BE2C (cell line): ENCODE measurements around the gene SHROOM1.

Experiments
- DNase-seq: peaks from one replicate; pipeline ENCODE4 v3.0.0-alpha.2; 2020
- H3K27me3 ChIP-seq: fragments of 250-450 bp; sonication (Bioruptor Pico); 2 replicates; pipeline ENCODE4 v1.5.1; 2020; ENCODE audit warnings: mild to moderate bottlenecking
- H3K36me3 ChIP-seq: fragments of 250-450 bp; sonication (Bioruptor Pico); 2 replicates; pipeline ENCODE4 v1.5.1; 2020; ENCODE audit warnings: mild to moderate bottlenecking
- H3K4me1 ChIP-seq: fragments of 250-450 bp; sonication (Bioruptor Pico); 2 replicates; pipeline ENCODE4 v1.5.1; 2020
- H3K4me3 ChIP-seq: 2 replicates; pipeline ENCODE4 v1.5.1; 2011; ENCODE audit warnings: low read depth, low read length
- H3K9me3 ChIP-seq: fragments of 250-450 bp; sonication (Bioruptor Pico); 2 replicates; pipeline ENCODE4 v1.5.1; 2020
- TF ChIP-seq, protein P1 (sequence below): IDR thresholded peaks from 2 replicates; pipeline ENCODE4 v1.5.1; 2012; ENCODE audit warnings: mild to moderate bottlenecking, low read depth, low read length

The SHROOM1 gene

DNA sequence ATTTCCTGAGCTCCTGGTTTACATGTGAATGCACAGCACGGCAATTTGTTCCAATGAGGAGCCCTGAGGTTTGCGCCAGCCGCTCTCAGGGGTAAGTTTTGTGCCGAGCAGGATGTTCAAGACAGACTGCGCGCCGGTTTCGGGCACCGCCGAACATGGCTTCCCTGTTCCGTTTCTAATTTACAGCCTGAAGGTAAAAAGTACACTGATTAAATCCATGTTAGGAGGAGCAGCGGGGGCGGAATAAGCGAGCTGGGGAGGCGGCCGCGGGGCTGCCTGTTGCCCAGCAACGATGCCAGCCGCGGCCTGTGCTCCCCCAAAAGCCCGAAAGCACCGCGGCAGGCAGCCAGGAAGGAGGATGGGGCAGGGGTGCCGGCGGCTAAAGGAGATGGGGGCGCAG, 11.0 kb downstream of the SHROOM1 start:
- Histone ChIP-seq H3K9me3 (no peaks in the 10 kb centered on the region), H3K4me1 (no peaks in the 10 kb centered on the region), H3K36me3 (no peaks in the 10 kb centered on the region), H3K27me3 (no peaks in the 10 kb centered on the region), H3K4me3 (no peak overlapping the region)
- TF ChIP-seq, protein P1, sequence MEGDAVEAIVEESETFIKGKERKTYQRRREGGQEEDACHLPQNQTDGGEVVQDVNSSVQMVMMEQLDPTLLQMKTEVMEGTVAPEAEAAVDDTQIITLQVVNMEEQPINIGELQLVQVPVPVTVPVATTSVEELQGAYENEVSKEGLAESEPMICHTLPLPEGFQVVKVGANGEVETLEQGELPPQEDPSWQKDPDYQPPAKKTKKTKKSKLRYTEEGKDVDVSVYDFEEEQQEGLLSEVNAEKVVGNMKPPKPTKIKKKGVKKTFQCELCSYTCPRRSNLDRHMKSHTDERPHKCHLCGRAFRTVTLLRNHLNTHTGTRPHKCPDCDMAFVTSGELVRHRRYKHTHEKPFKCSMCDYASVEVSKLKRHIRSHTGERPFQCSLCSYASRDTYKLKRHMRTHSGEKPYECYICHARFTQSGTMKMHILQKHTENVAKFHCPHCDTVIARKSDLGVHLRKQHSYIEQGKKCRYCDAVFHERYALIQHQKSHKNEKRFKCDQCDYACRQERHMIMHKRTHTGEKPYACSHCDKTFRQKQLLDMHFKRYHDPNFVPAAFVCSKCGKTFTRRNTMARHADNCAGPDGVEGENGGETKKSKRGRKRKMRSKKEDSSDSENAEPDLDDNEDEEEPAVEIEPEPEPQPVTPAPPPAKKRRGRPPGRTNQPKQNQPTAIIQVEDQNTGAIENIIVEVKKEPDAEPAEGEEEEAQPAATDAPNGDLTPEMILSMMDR: no peak
- DNase-seq: no peak

DNA sequence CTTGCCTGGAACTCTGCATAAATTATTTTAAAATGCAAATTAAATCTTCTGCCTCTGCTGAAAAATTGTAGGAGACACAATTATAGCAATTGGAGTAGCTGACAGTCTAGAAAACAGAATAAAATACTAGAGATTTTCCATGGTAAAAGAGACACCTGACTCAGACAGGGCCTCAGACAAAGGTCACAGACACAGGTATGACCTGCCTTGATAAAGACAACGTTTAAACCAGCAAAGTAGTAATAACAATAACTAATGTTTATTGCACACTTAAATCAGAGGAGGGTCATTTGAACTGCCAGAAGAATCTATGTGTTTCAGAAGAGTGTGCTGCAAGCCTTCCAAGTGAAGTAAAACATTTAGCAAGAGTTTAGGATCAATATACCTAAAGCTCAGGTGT, 13.4 kb downstream of the SHROOM1 start:
- Histone ChIP-seq H3K36me3 (no peaks in the 10 kb centered on the region), H3K4me3 (no peak overlapping the region), H3K9me3 (peaks cover 3% of the 10 kb centered on the region; the same call in 1 of the 2 replicates), H3K27me3 (no peaks in the 10 kb centered on the region), H3K4me1 (no peaks in the 10 kb centered on the region)
- no peak for DNase-seq
- TF ChIP-seq, protein P1: no peak

DNA sequence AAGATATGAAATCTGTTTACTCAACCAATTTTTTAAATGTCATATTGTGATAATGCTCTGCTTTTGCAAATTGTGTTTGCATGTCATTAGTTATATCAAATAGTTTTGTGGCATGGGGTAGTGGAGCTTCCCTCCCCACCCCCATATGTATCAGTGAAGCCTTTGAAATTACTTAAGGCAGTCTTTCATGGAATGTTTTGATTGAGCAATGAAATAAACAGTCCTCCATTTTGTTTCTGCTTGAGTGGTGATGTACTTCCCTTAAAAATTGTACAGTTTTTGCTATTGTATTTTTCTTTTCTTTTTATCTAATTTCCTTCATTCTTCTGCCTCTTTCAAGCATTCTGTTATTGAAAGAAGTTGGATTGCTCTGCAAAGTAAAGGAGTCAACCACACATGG, 13.9 kb downstream of the SHROOM1 start:
- H3K4me3 ChIP-seq: no peak overlapping the region
- TF ChIP-seq, protein P1: no peak
- H3K27me3 ChIP-seq: no peaks in the 10 kb centered on the region
- peaks cover 3% of the 10 kb centered on the region; the same call in 1 of the 2 replicates for H3K9me3 ChIP-seq
- H3K4me1 ChIP-seq: no peaks in the 10 kb centered on the region
- H3K36me3 ChIP-seq: no peaks in the 10 kb centered on the region
- DNase-seq: no peak

DNA sequence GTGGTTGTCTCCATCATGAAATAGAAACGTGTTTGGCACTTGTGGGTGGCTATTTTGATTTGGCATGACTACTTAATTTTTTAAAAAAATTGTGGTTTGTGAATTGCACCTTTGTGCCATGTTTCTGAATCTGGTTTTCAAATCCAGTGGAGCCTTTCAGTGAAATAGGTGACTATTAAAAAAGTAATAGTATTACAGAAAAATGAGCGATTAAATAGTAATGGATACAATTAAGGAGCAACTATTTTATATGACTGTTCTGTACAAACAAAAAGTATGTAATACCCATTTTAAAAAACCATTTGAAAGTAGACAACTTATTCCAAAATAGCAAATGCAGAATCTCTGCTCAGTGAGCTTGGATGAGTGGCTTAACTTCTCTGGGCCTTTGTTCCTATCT, 14.4 kb downstream of the SHROOM1 start:
- TF ChIP-seq, protein P1: no peak
- DNase-seq: no peak
- H3K9me3 ChIP-seq: peaks cover 3% of the 10 kb centered on the region; the same call in 1 of the 2 replicates
- H3K4me3 ChIP-seq: no peak overlapping the region
- no peaks in the 10 kb centered on the region for H3K27me3 ChIP-seq
- H3K4me1 ChIP-seq: no peaks in the 10 kb centered on the region
- no peaks in the 10 kb centered on the region for H3K36me3 ChIP-seq

DNA sequence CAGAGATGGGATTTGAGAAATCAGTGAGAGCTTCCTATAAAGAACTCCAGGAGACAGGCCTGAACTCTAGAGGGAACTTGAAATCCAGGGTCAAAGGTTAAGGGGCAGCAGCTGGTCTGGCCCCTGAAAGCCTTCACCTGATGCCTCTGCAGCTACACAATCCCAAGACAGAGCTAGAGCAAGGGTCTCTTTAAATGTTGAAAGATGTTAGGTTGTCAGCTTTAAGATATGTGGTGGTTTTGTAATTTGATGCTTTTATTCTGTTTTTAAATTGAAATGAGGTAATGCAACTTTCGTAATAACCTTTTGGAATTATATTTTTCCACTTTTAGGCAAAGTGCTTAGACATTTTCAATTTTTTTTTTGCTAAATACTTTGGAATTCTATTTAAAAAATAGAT, 15.0 kb downstream of the SHROOM1 start:
- Histone ChIP-seq H3K9me3 (peaks cover 3% of the 10 kb centered on the region; the same call in 1 of the 2 replicates), H3K27me3 (no peaks in the 10 kb centered on the region), H3K4me1 (no peaks in the 10 kb centered on the region), H3K4me3 (no peak overlapping the region), H3K36me3 (no peaks in the 10 kb centered on the region)
- no peak for DNase-seq
- TF ChIP-seq, protein P1: no peak

DNA sequence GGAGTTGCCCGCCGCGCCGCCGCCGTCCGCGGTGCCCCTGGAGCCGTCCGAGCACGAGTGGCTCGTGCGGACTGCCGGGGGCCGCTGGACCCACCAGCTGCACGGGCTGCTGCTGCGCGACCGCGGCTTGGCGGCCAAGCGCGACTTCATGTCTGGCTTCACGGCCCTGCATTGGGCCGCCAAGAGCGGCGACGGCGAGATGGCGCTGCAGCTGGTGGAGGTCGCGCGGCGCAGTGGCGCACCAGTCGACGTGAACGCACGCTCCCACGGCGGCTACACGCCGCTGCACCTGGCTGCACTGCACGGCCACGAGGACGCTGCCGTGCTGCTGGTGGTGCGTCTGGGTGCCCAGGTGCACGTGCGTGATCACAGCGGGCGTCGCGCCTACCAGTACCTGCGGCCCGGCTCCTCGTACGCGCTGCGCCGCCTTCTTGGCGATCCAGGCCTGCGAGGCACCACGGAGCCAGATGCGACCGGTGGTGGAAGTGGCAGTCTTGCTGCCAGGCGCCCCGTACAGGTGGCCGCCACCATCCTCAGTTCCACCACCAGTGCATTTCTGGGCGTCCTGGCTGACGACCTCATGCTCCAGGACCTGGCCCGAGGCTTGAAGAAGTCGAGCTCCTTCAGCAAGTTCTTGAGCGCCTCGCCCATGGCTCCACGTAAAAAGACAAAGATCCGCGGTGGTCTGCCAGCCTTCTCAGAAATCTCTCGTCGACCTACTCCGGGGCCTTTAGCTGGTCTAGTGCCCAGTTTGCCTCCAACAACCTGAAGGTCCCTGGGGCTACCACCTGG, 15.7 kb downstream of the SHROOM1 start:
- Histone ChIP-seq H3K4me3 (no peak overlapping the region), H3K36me3 (no peaks in the 10 kb centered on the region), H3K9me3 (peaks cover 3% of the 10 kb centered on the region; the same call in 1 of the 2 replicates), H3K4me1 (no peaks in the 10 kb centered on the region), H3K27me3 (no peaks in the 10 kb centered on the region)
- TF ChIP-seq, protein P1: no peak
- DNase-seq: no peak
